Activated CD8-positive, alpha-beta memory T cell treated with anti-CD3 and anti-CD28 coated beads for 36 hours (primary cell): ENCODE results near the gene SMTNL1. TPM values are rescaled to one million over a fixed set of nuclear protein-coding genes. Genes with fewer than 3 reads are reported as not detected.
"Not testable (repeated sequence)": the region's sequence is repeated elsewhere in the genome, so short reads cannot be mapped to it uniquely, and the experiment has no call there.

Experiments used
- CTCF ChIA-PET: fragments of 350-600 bp; sonication (Branson Sonifier 250); formaldehyde crosslinking; loops from one replicate; lab custom pipeline; 2021; ENCODE audit warnings: antibody characterized with exemption; lab: Charles Lee
- POLR2A ChIA-PET: fragments of 350-600 bp; sonication (Branson Sonifier 250); formaldehyde crosslinking; loops from one replicate; lab custom pipeline; 2021; ENCODE audit warnings: antibody characterized with exemption; lab: Charles Lee
- total RNA-seq, 2 experiments: library from RNA; stranded (reverse); gene quantifications; one replicate each; pipeline ENCODE4 v1.2.3, GENCODE V29; 2021

Gene SMTNL1
- total RNA-seq, 2 experiments from 2014 or later, result not detected

- ChIA-PET CTCF (interaction anchor here (1.0 to 6.9 kb wide), 7 partner anchors 12 to 116 kb away, joined by 3 to 78 read pairs (median 6); partner anchors contain the start of genes RTN4RL2, SLC43A1 and UBE2L6), POLR2A (interaction anchor here (2.1 kb wide), 1 partner anchor 14 kb away, joined by 12 read pairs; the partner anchor contains the start of gene SLC43A1)
Observed at GRCh38 chr11:57529012-57529411, 8.4 kb upstream of the SMTNL1 start.

GRCh38 chr11:57530215-57530595, 7.2 kb upstream of the SMTNL1 start:
- ChIA-PET CTCF (interaction anchor here (1.0 to 6.9 kb wide), 10 partner anchors 14 to 114 kb away, joined by 3 to 78 read pairs (median 5); partner anchors contain the start of genes RTN4RL2, SLC43A1 and UBE2L6), POLR2A (interaction anchor here (1.1 to 2.1 kb wide), 2 partner anchors 15 to 110 kb away, joined by 3 to 12 read pairs; partner anchors contain the start of gene SLC43A1)

GRCh38 chr11:57530596-57531507, 6.5 kb upstream of the SMTNL1 start, which contains the start of gene TIMM10:
Gene TIMM10 (minus strand): TSS chr11:57530754. CDS start chr11:57530189, 565 bp downstream.
- ChIA-PET CTCF (interaction anchor here (1.2 to 6.9 kb wide), 8 partner anchors 14 to 73 kb away, joined by 3 to 78 read pairs (median 5); partner anchors contain the start of genes RTN4RL2 and SLC43A1), POLR2A (interaction anchor here (1.1 to 2.1 kb wide), 2 partner anchors 16 to 110 kb away, joined by 3 to 12 read pairs; partner anchors contain the start of gene SLC43A1)

- CTCF ChIA-PET, result interaction anchor here (1.7 to 1.9 kb wide), 2 partner anchors 34 to 41 kb away, joined by 4 read pairs; partner anchors contain the start of gene UBE2L6
- POLR2A ChIA-PET, result not testable (repeated sequence)
Observed at GRCh38 chr11:57534449-57534848, 2.9 kb upstream of the SMTNL1 start.

GRCh38 chr11:57539342-57539741, 1.9 kb downstream of the SMTNL1 start:
- POLR2A ChIA-PET, result no interaction called here

GRCh38 chr11:57541169-57541568, 3.8 kb downstream of the SMTNL1 start:
- ChIA-PET CTCF (interaction anchor here (1.3 kb wide), 1 partner anchor 84 kb away, joined by 3 read pairs; no protein-coding TSS in a partner anchor), POLR2A (no interaction called here)

More at GRCh38 chr11:57539342-57539741, 1.9 kb downstream of the SMTNL1 start:
- CTCF ChIA-PET, result no interaction called here

GRCh38 chr11:57542582-57542981, 5.2 kb downstream of the SMTNL1 start:
- POLR2A ChIA-PET, result no interaction called here
- CTCF ChIA-PET, result interaction anchor here (0.6 kb wide), 1 partner anchor 37 kb away, joined by 3 read pairs; no protein-coding TSS in a partner anchor

- ChIA-PET POLR2A (no interaction called here), CTCF (interaction anchor here (0.8 kb wide), 1 partner anchor 51 kb away, joined by 4 read pairs; no protein-coding TSS in a partner anchor)
Observed at GRCh38 chr11:57543593-57543992, 6.2 kb downstream of the SMTNL1 start.

- CTCF ChIA-PET, result interaction anchor here (1.4 kb wide), 1 partner anchor 11 kb away, joined by 3 read pairs; no protein-coding TSS in a partner anchor
- POLR2A ChIA-PET, result interaction anchor here (0.6 kb wide), 1 partner anchor 15 kb away, joined by 3 read pairs; no protein-coding TSS in a partner anchor
Observed at GRCh38 chr11:57544566-57544965, 7.2 kb downstream of the SMTNL1 start.

- ChIA-PET POLR2A (no interaction called here), CTCF (interaction anchor here (1.4 kb wide), 1 partner anchor 9 kb away, joined by 3 read pairs; no protein-coding TSS in a partner anchor)
Observed at GRCh38 chr11:57545883-57546282, 8.5 kb downstream of the SMTNL1 start.

- CTCF ChIA-PET, result interaction anchor here (1.2 kb wide), 1 partner anchor 24 kb away, joined by 4 read pairs; no protein-coding TSS in a partner anchor
- POLR2A ChIA-PET, result no interaction called here
Observed at GRCh38 chr11:57546451-57546850, 9.1 kb downstream of the SMTNL1 start.

- ChIA-PET CTCF (interaction anchor here (1.2 to 1.6 kb wide), 3 partner anchors 17 to 23 kb away, joined by 3 to 7 read pairs (median 4); partner anchors contain the start of gene UBE2L6), POLR2A (no interaction called here)
Observed at GRCh38 chr11:57546869-57547475, 9.6 kb downstream of the SMTNL1 start.

- CTCF ChIA-PET, result interaction anchor here (0.9 to 1.6 kb wide), 4 partner anchors 10 to 90 kb away, joined by 3 to 7 read pairs (median 4); partner anchors contain the start of gene UBE2L6
- POLR2A ChIA-PET, result interaction anchor here (0.5 kb wide), 1 partner anchor 1025 kb away, joined by 6 read pairs; no protein-coding TSS in a partner anchor
Observed at GRCh38 chr11:57547854-57548377, 10.5 kb downstream of the SMTNL1 start.

GRCh38 chr11:57549983-57550382, 12.6 kb downstream of the SMTNL1 start:
- ChIA-PET POLR2A (no interaction called here), CTCF (interaction anchor here (1.6 kb wide), 1 partner anchor 8 kb away, joined by 4 read pairs; no protein-coding TSS in a partner anchor)

- CTCF ChIA-PET, result no interaction called here
- POLR2A ChIA-PET, result no interaction called here
Observed at GRCh38 chr11:57551941-57552340, 14.5 kb downstream of the SMTNL1 start.

GRCh38 chr11:57552479-57552878, 15.1 kb downstream of the SMTNL1 start:
- ChIA-PET POLR2A (no interaction called here), CTCF (no interaction called here)

- POLR2A ChIA-PET, result no interaction called here
- CTCF ChIA-PET, result interaction anchor here (0.9 to 1.0 kb wide), 2 partner anchors 10 to 13 kb away, joined by 3 read pairs; no protein-coding TSS in a partner anchor
Observed at GRCh38 chr11:57555393-57555792, 18.0 kb downstream of the SMTNL1 start.

GRCh38 chr11:57556041-57556440, 18.6 kb downstream of the SMTNL1 start:
- POLR2A ChIA-PET, result no interaction called here
- CTCF ChIA-PET, result interaction anchor here (0.9 kb wide), 2 partner anchors 12 kb away, joined by 3 to 4 read pairs; no protein-coding TSS in a partner anchor
